HG03457 (cell line): ENCODE measurements around the gene ARHGEF10L.

ENCODE experiments used
- ATAC-seq: cut with Tn5 transposase; IDR thresholded peaks from one replicate; pipeline ENCODE4 v1.9.1; 2021; ENCODE audit warnings: moderate number of reproducible peaks; ENCODE audit not compliant: unreplicated experiment

The ARHGEF10L gene

DNA sequence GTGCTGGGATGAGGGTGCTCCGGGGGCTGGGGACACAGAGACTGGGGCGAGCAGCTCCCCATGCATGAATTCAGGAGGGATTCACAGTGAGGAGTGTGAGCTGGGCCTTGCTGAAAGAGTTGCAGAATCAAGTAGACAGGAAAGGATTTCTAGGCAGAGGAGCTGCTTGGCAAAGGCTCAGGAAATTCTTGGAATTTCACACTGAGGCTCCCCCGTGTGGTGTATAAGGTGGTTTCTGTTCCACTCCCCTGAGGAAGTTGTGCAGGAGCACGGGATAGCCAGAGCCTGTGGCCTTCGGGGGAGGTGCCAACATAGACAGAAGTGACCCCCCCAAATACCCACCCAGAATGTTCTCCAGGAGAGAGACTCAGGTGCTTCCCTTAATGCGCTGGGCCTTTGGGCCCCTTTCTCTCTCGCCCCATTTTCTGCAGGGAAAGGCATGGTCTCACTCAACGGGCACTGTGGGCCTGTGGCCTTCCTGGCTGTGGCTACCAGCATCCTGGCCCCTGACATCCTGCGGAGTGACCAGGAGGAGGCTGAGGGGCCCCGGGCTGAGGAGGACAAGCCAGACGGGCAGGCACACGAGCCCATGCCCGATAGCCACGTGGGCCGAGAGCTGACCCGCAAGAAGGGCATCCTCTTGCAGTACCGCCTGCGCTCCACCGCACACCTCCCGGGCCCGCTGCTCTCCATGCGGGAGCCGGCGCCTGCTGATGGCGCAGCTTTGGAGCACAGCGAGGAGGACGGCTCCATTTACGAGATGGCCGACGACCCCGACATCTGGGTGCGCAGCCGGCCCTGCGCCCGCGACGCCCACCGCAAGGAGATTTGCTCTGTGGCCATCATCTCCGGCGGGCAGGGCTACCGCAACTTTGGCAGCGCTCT, 157.2 kb downstream of the ARHGEF10L start:
- no peak for ATAC-seq

- no peak for ATAC-seq
Measured at GRCh38 chr1:17697458-17697857, 158.0 kb downstream of the ARHGEF10L start.

DNA sequence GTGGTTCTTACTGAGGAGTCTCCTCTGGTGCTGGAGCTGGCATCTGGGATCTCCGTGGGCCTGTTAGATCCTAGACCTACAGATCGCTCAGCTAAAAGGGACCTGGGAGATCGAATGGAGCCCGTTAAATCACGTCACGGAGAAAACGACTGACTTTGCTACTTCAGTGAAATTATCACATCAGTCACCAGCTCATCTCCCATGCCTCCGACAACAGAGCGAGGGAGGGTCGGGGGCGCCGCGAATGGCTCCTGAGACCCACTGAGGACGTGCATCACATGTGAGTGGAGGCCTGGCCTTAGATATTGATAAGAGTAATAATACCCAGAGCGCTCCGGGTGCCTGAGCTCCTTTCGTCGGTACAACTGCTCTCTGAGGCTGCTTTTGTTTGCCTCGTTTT, 160.1 kb downstream of the ARHGEF10L start:
- ATAC-seq = no peak

DNA sequence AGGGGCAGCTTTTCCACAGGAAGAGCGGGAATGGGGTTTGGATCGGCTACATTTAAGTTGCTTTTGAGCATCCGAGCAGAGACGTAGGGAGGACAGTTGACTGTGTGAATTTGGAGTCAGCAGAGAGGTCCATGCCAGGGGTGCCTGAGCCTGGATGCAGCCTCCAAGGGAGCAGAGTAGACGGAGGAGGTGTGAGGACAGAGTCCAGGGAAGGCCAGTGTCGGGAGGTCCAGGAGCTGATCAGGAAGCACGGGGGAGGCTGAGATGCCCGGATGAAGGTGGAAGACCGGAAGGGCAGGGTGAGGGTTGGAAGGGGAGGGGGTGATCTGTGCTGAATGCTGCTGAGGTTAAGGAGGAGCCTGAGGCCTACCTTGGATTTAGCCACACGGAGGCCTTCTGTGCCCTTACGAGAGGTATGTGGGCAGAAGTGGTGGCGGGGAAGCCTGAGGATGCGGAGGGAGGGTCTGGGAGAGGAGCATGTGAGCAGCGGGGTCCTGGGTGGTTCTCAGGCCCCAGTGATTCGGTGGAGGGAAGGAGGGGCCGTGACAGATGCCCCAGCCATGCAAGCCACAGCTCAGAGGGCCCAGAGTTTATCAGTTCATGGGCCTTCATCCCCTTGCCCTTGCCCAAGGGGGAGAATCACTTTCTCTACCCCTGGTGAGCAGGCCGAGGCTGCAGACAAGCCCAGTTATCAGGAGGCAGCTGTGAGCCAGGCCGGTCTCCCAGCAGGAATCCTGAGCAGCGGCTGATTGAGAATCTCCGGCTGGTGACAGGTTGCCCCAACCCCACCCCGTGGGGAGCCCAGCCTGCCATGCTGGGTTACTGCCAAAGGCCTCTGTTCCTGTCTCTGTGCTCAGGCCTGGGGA, 161.7 kb downstream of the ARHGEF10L start:
- ATAC-seq = no peak

DNA sequence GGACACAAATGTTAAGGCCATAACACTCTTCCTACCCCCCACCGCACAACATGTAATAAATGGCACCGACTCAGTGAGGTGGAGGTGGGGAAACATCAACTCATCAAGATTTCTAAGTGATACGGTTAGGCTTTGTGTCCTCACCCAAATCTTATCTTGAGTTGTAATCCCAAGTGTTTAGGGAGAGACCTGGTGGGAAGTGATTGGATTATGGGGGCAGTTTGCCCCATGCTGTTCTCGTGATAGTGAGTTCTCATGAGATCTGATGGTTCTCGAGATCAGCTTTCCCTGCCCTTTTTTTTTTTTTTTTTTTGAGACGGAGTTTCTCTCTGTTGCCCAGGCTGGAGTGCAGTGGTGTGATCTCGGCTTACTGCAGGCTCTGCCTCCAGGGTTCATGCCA, 164.7 kb downstream of the ARHGEF10L start:
- ATAC-seq = no peak

- no peak for ATAC-seq
Measured at GRCh38 chr1:17706445-17706844, 166.9 kb downstream of the ARHGEF10L start.

GRCh38 chr1:17709981-17710380, 170.5 kb downstream of the ARHGEF10L start:
- ATAC-seq = no peak

DNA sequence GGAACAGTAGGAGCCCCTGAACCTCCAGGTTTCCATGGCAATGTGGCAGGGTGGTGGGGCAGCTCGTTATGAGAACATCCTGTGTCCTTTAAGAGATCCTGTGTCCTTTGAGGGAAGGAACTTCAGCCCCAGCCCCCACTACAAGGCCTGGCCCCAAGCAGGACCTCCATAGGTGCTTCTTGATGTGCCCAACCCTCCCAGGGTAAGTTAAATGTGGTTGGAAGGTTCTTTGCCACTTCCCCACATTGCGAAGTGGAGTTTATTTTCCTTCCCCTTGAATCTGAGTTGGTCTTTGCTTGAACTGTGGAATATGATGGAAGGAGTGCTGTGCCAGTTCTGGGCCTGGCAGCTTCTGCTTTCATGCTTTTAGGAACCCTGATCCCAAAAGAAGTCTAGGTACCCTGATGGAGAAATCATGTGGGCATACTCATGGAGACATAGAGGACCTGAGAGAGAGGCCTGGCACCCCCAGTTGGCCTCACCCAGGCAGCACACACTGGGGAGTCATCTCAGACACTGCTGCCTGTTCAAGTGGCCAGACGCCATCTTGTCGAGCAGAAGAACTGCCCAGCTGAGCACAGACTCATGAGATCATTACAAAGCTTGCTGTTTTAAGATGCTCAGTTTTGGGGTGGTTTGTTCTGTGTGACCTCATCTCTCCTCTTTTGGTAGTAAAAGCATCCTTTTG, 171.5 kb downstream of the ARHGEF10L start:
- ATAC-seq = no peak

- ATAC-seq = no peak
Measured at GRCh38 chr1:17711577-17711910, 172.0 kb downstream of the ARHGEF10L start.

GRCh38 chr1:17711941-17712340, 172.4 kb downstream of the ARHGEF10L start:
- no peak for ATAC-seq

- no peak for ATAC-seq
Measured at GRCh38 chr1:17713993-17714392, 174.5 kb downstream of the ARHGEF10L start.

- no peak for ATAC-seq
Measured at GRCh38 chr1:17717594-17718535, 178.4 kb downstream of the ARHGEF10L start.

GRCh38 chr1:17719874-17720273, 180.4 kb downstream of the ARHGEF10L start:
- no peak for ATAC-seq

DNA sequence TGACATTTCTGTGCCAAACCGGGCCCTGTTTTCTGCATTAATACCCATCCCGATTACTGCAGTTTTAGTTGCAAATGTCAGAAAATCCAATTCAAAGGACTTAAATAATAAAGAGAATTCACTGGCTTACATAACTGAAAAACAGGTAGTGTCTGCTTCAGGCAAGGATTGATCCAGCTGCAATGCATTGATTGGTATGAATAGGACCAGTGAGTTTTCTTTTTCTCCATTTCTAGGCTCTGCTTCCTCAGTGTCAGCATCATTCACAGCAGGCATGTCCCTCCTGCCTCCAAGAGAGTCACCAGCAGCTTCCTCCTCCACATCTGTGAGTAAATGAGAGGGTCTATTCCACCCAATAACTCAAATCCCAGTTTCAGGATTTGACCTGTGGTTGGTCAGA, 181.9 kb downstream of the ARHGEF10L start:
- ATAC-seq = no peak

DNA sequence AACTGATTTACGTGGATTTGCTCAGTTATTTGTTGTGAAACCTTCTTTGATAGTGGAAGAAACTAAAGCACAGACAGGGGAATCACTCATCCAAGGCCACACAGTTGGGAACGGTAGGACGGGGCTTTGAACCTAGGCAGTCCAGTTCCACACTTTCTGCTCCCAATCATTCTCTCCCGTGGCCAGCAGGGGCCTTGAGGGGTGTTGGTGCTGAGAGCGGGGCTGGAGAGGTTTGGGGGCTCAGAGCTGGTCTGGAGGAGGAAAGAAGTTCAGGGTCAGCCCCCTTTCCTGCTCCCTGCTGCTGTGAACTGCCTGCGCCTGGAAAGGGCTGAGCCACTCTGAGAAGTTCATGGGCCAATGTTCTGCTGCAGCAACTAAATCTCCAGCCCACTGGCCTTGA, 184.2 kb downstream of the ARHGEF10L start:
- no peak for ATAC-seq

DNA sequence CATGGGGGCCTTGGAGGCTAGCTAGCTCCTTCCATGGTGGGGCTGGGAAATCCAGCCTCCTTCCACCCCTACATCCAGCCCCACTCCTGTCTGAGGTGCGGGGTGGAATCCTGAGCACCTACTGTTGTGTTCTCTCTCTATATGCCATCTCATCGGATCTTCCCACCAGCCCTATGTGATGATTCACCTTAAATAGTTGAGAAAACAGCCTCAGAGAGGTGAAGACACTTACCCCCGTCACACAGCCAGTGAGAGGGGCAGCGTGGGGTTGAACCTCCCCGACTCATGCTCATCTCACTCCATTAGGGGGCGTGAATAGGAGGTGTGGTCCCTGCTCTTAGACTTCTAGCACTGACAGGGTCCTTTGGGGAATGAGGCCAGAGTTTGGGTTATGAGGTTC, 184.7 kb downstream of the ARHGEF10L start:
- no peak for ATAC-seq

GRCh38 chr1:17725084-17725719, 185.7 kb downstream of the ARHGEF10L start:
- no peak for ATAC-seq

GRCh38 chr1:17725811-17726582, 186.5 kb downstream of the ARHGEF10L start:
- no peak for ATAC-seq

GRCh38 chr1:17728123-17728712, 188.7 kb downstream of the ARHGEF10L start:
- no peak for ATAC-seq
